ENCODE data around the gene WFDC5.

WFDC5 gene

GRCh38 chr20:45101333-45101850 is 13.6 kb downstream of the WFDC5 start:
- no peak for TF ChIP-seq CTCF (IDR thresholded peaks at IDR 0.05; ENCODE audit: low read depth, low read length, missing control alignments)
- in situ Hi-C loops (cut with HindIII; ENCODE audit: low sequenced_read_pairs): loop anchor here (5.0 kb wide), 1 partner anchor 54 kb away; no protein-coding TSS in a partner anchor
- no peak for DNase-seq (ENCODE audit: low read depth)
- H3K4me3 ChIP-seq (ENCODE audit: low read depth, low read length): no peak overlapping the region

DNA sequence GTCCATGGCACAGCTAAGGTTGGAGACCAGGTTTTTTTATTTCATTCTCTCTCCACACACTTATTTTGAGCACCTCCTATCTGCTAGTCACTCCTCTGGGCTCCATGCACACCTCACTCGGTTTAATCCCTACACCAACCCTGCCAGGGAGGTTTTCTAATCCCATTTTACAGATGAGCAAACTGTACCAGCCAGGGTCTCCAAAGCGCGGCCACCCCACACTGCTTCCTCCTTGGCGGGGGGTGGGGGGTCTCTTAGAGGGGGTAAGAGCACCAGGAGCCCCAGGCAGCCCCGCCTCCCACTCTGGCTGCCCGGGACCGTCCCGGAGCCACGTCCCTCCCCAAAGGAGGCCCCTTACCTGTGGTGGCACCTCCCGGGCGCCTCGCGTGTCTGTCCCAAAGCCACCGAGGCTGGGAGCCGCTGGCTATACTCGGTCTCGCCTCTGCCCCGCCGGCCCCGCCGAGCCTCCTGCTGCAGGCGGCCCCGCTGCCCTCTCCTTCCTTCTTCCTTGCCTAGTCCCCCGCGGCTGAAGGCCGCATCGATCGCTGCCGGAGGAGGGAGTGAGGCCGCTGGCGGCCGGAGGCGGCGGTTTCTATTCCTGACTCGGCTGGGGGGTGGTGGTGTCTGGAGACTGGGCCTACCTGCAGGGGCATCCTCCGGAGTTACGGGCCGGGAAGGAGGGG is 14.3 kb downstream of the WFDC5 start, which contains the start of gene KCNS1:
Gene KCNS1, minus strand, starts transcription at position 565 of the 683 bp plus-strand sequence. CDS start 1,891 bp downstream, outside the sequence.
- in situ Hi-C loops (cut with HindIII; ENCODE audit: low sequenced_read_pairs): loop anchor here (5.0 kb wide), 1 partner anchor 53 kb away; no protein-coding TSS in a partner anchor
- DNase-seq (ENCODE audit: low read depth): no peak
- peak within 1 kb of the TSS; percentile 19 for H3K4me3 ChIP-seq (ENCODE audit: low read depth, low read length)
- peak; percentile 14 for TF ChIP-seq CTCF (IDR thresholded peaks at IDR 0.05; ENCODE audit: low read depth, low read length, missing control alignments)

GRCh38 chr20:45098103-45098773 is 16.7 kb downstream of the WFDC5 start:
- in situ Hi-C loops (cut with HindIII; ENCODE audit: low sequenced_read_pairs): no loop called here
- no peak for DNase-seq (ENCODE audit: low read depth)
- TF ChIP-seq CTCF (IDR thresholded peaks at IDR 0.05; ENCODE audit: low read depth, low read length, missing control alignments): peak; percentile 28
- peak overlapping the region; percentile 29 for H3K4me3 ChIP-seq (ENCODE audit: low read depth, low read length)

GRCh38 chr20:45097485-45098102 is 17.4 kb downstream of the WFDC5 start:
- in situ Hi-C loops (cut with HindIII; ENCODE audit: low sequenced_read_pairs): no loop called here
- peak overlapping the region; percentile 29 for H3K4me3 ChIP-seq (ENCODE audit: low read depth, low read length)
- peak; percentile 40 for TF ChIP-seq CTCF (IDR thresholded peaks at IDR 0.05; ENCODE audit: low read depth, low read length, missing control alignments)
- no peak for DNase-seq (ENCODE audit: low read depth)

DNA sequence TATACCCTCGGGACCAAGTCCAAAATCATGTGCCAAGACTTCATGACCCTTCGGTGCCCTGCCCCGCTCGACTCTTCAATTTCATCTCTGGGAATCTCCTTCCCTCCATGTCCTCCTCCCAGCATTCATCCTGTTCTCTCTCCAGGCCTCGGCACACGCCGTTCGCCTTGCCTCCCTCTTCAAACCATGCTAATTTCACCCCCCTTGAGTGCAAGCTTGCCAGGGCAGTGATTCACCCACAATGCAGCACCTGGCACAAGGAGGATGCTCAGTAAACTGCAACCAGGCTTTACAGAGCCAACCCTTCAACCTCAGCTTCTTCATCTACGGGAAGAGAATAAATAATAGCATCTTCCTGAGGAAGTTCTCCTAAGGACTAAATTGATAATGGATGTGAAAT is 18.2 kb downstream of the WFDC5 start:
- in situ Hi-C loops (cut with HindIII; ENCODE audit: low sequenced_read_pairs): no loop called here
- no peak for TF ChIP-seq CTCF (IDR thresholded peaks at IDR 0.05; ENCODE audit: low read depth, low read length, missing control alignments)
- no peak for DNase-seq (ENCODE audit: low read depth)
- no peak overlapping the region for H3K4me3 ChIP-seq (ENCODE audit: low read depth, low read length)

DNA sequence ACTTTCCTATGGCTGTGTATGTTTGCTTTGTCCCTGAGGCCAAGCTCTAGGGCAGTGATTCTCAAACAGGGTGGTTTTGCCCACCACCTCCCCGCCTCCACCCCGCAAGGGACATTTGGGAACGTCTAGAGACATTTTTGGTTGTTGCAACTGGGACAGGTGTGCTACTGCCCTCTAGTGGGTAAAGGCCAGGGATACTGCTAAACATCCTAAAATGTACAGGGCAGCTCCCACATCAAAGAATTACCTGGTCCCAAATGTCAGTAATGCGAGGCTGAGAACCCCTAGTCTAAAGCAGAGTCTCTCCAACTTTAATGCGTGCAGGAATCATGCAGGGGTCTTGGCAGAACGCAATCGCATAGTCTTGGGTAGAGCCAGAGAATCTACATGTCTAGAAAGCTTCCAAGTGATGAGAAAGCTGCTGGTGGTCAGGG is 19.2 kb downstream of the WFDC5 start:
- TF ChIP-seq CTCF (IDR thresholded peaks at IDR 0.05; ENCODE audit: low read depth, low read length, missing control alignments): peak; percentile 79
- no peak overlapping the region for H3K4me3 ChIP-seq (ENCODE audit: low read depth, low read length)
- no peak for DNase-seq (ENCODE audit: low read depth)
- in situ Hi-C loops (cut with HindIII; ENCODE audit: low sequenced_read_pairs): no loop called here

All from astrocyte of the cerebellum (primary cell).